ENCODE results near the gene FZD8. TPM values are rescaled to one million over a fixed set of nuclear protein-coding genes. Genes with fewer than 3 reads are reported as not detected.
A peak's percentile ranks its signal among the peaks of the same experiment; 100 is the strongest.

Gene FZD8
- total and polyA plus RNA-seq, 2 experiments from 2014 or later: 0.47 to 8.7 TPM

GRCh38 chr10:35650894-35651293, 8.8 kb upstream of the FZD8 start:
- H3K4me3 Mint-ChIP-seq: no peak overlapping the region
- H3K27ac Mint-ChIP-seq: no peak overlapping the region
- H3K4me1 Mint-ChIP-seq: no peaks in the 10 kb centered on the region
- H3K27ac ChIP-seq (ENCODE audit: low read depth): no peak overlapping the region
- no peaks in the 10 kb centered on the region; the same call in 1 of the 2 replicates for H3K9me2 ChIP-seq (ENCODE audit: insufficient read depth)
- no peaks in the 10 kb centered on the region for H3F3A ChIP-seq (replicated peaks; ENCODE audit: low read depth)
- DNase-seq (ENCODE audit: low spot score): no peak
- H3K79me2 ChIP-seq (replicated peaks; ENCODE audit: insufficient read depth): no peaks in the 10 kb centered on the region
- H3K27me3 ChIP-seq (ENCODE audit: insufficient read depth): no peaks in the 10 kb centered on the region
- H4K20me1 ChIP-seq (replicated peaks; ENCODE audit: insufficient read depth): no peaks in the 10 kb centered on the region
- H3K4me2 ChIP-seq: no peak overlapping the region
- H3K4me3 ChIP-seq: no peak overlapping the region
- ATAC-seq: no peak
- H2AFZ ChIP-seq: no peak overlapping the region
- no peaks in the 10 kb centered on the region for H3K9me3 Mint-ChIP-seq
- peaks cover 3% of the 10 kb centered on the region; the same call in 2 of the 3 replicates for H3K36me3 Mint-ChIP-seq (ENCODE audit: low read depth)
- no peak for TF ChIP-seq ZNF331 (CRISPR knock-in tag; IDR thresholded peaks at IDR 0.05; ENCODE audit: low read depth)
- TF ChIP-seq EZH2 (IDR thresholded peaks at IDR 0.05; ENCODE audit: low read depth, unreplicated experiment): no peak
- TF ChIP-seq REST (IDR thresholded peaks at IDR 0.05; ENCODE audit: unreplicated experiment): no peak
- no peak for TF ChIP-seq POLR2AphosphoS5 (IDR thresholded peaks at IDR 0.05; ENCODE audit: low read depth)
- no peak for TF ChIP-seq JUNB (IDR thresholded peaks at IDR 0.05; ENCODE audit: unreplicated experiment)
- TF ChIP-seq NANOG (IDR thresholded peaks at IDR 0.05; ENCODE audit: borderline replicate concordance): no peak
- TF ChIP-seq ZNF114 (CRISPR knock-in tag; IDR thresholded peaks at IDR 0.05): no peak
- H3K4me1 ChIP-seq (ENCODE audit: insufficient read depth): no peaks in the 10 kb centered on the region
- no peaks in the 10 kb centered on the region for H3K36me3 ChIP-seq (ENCODE audit: insufficient read depth)
- peaks cover 3% of the 10 kb centered on the region for H3K27me3 Mint-ChIP-seq (ENCODE audit: insufficient read depth, low read depth, poor library complexity)

GRCh38 chr10:35644050-35644950, 2.2 kb upstream of the FZD8 start:
- Histone ChIP-seq H3K4me3 (peak overlapping the region; percentile 71), H3K79me2 (replicated peaks; ENCODE audit: insufficient read depth) (no peaks in the 10 kb centered on the region), H3K4me1 (ENCODE audit: insufficient read depth) (no peaks in the 10 kb centered on the region; the same call in 1 of the 2 replicates), H3K4me2 (peak overlapping the region; percentile 96), H3F3A (replicated peaks; ENCODE audit: low read depth) (0 out of 2 replicates have a peak, but pooled peaks cover 10% of the 10 kb centered on the region), H3K27ac (ENCODE audit: low read depth) (no peak overlapping the region), H3K36me3 (ENCODE audit: insufficient read depth) (no peaks in the 10 kb centered on the region), H4K20me1 (replicated peaks; ENCODE audit: insufficient read depth) (no peaks in the 10 kb centered on the region), H3K9me2 (ENCODE audit: insufficient read depth) (no peaks in the 10 kb centered on the region; the same call in 1 of the 2 replicates), H2AFZ (peak overlapping the region; percentile 87), H3K27me3 (ENCODE audit: insufficient read depth) (peaks cover 41% of the 10 kb centered on the region)
- ATAC-seq (no peak), DNase-seq (ENCODE audit: low spot score) (peak; percentile 46)
- peaks cover 6% of the 10 kb centered on the region; the same call in 2 of the 3 replicates for H3K36me3 Mint-ChIP-seq (ENCODE audit: low read depth)
- peaks cover 37% of the 10 kb centered on the region for H3K27me3 Mint-ChIP-seq (ENCODE audit: insufficient read depth, low read depth, poor library complexity)
- H3K27ac Mint-ChIP-seq: no peak overlapping the region
- peak overlapping the region; percentile 72 for H3K4me3 Mint-ChIP-seq
- H3K4me1 Mint-ChIP-seq: peaks cover 14% of the 10 kb centered on the region; the same call in 2 of the 3 replicates
- peaks cover 4% of the 10 kb centered on the region for H3K9me3 Mint-ChIP-seq
- TF ChIP-seq NANOG (IDR thresholded peaks at IDR 0.05; ENCODE audit: borderline replicate concordance): no peak
- no peak for TF ChIP-seq STAT1 (IDR thresholded peaks at IDR 0.05; ENCODE audit: unreplicated experiment)
- TF ChIP-seq JUNB (IDR thresholded peaks at IDR 0.05; ENCODE audit: unreplicated experiment): no peak
- no peak for TF ChIP-seq CTCF (conservative IDR thresholded peaks at IDR 0.05; ENCODE audit: low read depth in 2 of 2)
- TF ChIP-seq CREB1 (CRISPR knock-in tag; IDR thresholded peaks at IDR 0.05; ENCODE audit: low read depth): no peak
- TF ChIP-seq ETS1 (IDR thresholded peaks at IDR 0.05): no peak
- TF ChIP-seq EZH2phosphoT487 (IDR thresholded peaks at IDR 0.05; ENCODE audit: unreplicated experiment): no peak
- no peak for TF ChIP-seq REST (IDR thresholded peaks at IDR 0.05; ENCODE audit: unreplicated experiment)
- TF ChIP-seq ZNF331 (CRISPR knock-in tag; IDR thresholded peaks at IDR 0.05; ENCODE audit: low read depth): no peak
- no peak for TF ChIP-seq ZNF114 (CRISPR knock-in tag; IDR thresholded peaks at IDR 0.05)
- TF ChIP-seq EZH2 (IDR thresholded peaks at IDR 0.05; ENCODE audit: low read depth, unreplicated experiment): no peak

Data from GM23338 (cell line).